Calu3 (cell line): ENCODE data around the gene ROS1. TPM values are rescaled to one million over a fixed set of nuclear protein-coding genes. Genes with fewer than 3 reads are reported as not detected.

ENCODE experiments used
- BruUV-seq: library from RNA; stranded (reverse); fragments of 400-500 nt; replicated peaks from 2 replicates; lab custom pipeline; 2021; lab: Mats Ljungman, UMichigan
- CTCF ChIA-PET: fragments of 300-600 bp; sonication (Branson Sonifier 250); formaldehyde crosslinking; loops from one replicate; lab custom pipeline; 2022; ENCODE audit warnings: antibody characterized with exemption; lab: Charles Lee
- DNase-seq: peaks from one replicate; pipeline ENCODE4 v3.0.0; 2022
- H3K27ac Mint-ChIP-seq: one replicate; pipeline ENCODE4 v1.8.0; 2022; ENCODE audit warnings: mixed read lengths; ENCODE audit not compliant: unreplicated experiment
- H3K27me3 Mint-ChIP-seq: one replicate; pipeline ENCODE4 v1.8.0; 2022; ENCODE audit warnings: mixed read lengths; ENCODE audit not compliant: unreplicated experiment
- H3K36me3 Mint-ChIP-seq: one replicate; pipeline ENCODE4 v1.8.0; 2022; ENCODE audit warnings: mild to moderate bottlenecking, moderate library complexity, mixed read lengths; ENCODE audit not compliant: insufficient read depth, unreplicated experiment
- H3K4me1 Mint-ChIP-seq: one replicate; pipeline ENCODE4 v1.8.0; 2022; ENCODE audit warnings: mild to moderate bottlenecking, low read depth, mixed read lengths; ENCODE audit not compliant: unreplicated experiment
- H3K4me3 Mint-ChIP-seq: one replicate; pipeline ENCODE4 v1.8.0; 2022; ENCODE audit warnings: mild to moderate bottlenecking, low read depth, moderate library complexity, mixed read lengths; ENCODE audit not compliant: unreplicated experiment
- H3K9me3 Mint-ChIP-seq: one replicate; pipeline ENCODE4 v1.8.0; 2022; ENCODE audit warnings: low read depth, mixed read lengths; ENCODE audit not compliant: unreplicated experiment
- CTCF ChIP-seq: fragments of 200-600 bp; IDR thresholded peaks from one replicate; pipeline ENCODE4 v1.8.0; 2022; ENCODE audit warnings: antibody characterized with exemption; ENCODE audit not compliant: unreplicated experiment
- intact Hi-C: fragments of 100-400 bp; cut with micrococcal nuclease; formaldehyde crosslinking; loops from one replicate; pipeline ENCODE4 v1.10.0; 2022; ENCODE audit not compliant: unreplicated experiment
- total RNA-seq: library from RNA; stranded (reverse); gene quantifications from 2 replicates; pipeline ENCODE4 v1.2.3, GENCODE V29; 2022

ROS1 gene
- total RNA-seq, 1 experiment from 2014 or later, result 8.1 TPM

- intact Hi-C loops, result no loop called here
- no peak for TF ChIP-seq CTCF
- no peaks in the 10 kb centered on the region for H3K9me3 Mint-ChIP-seq
- H3K36me3 Mint-ChIP-seq, result no peaks in the 10 kb centered on the region
- no peak overlapping the region for H3K27ac Mint-ChIP-seq
- BruUV-seq, result no TSS peak
- CTCF ChIA-PET, result no interaction called here
- H3K4me3 Mint-ChIP-seq, result no peak overlapping the region
- H3K27me3 Mint-ChIP-seq, result peaks cover 86% of the 10 kb centered on the region
- no peaks in the 10 kb centered on the region for H3K4me1 Mint-ChIP-seq
- DNase-seq, result no peak
Observed at GRCh38 chr6:117272032-117272866, 153.5 kb downstream of the ROS1 start.

- TF ChIP-seq CTCF, result no peak
- Mint-ChIP-seq H3K4me1 (no peaks in the 10 kb centered on the region), H3K4me3 (peak overlapping the region; percentile 60), H3K36me3 (no peaks in the 10 kb centered on the region), H3K9me3 (no peaks in the 10 kb centered on the region), H3K27ac (no peak overlapping the region), H3K27me3 (peaks cover 93% of the 10 kb centered on the region)
- no TSS peak for BruUV-seq
- no peak for DNase-seq
- CTCF ChIA-PET, result no interaction called here
- intact Hi-C loops, result no loop called here
Observed at GRCh38 chr6:117270843-117271507, 154.8 kb downstream of the ROS1 start.

- Mint-ChIP-seq H3K27ac (no peak overlapping the region), H3K4me3 (peak overlapping the region; percentile 60), H3K4me1 (peaks cover 3% of the 10 kb centered on the region), H3K9me3 (no peaks in the 10 kb centered on the region), H3K36me3 (no peaks in the 10 kb centered on the region), H3K27me3 (peaks cover 87% of the 10 kb centered on the region)
- BruUV-seq, result no TSS peak
- CTCF ChIA-PET, result no interaction called here
- TF ChIP-seq CTCF, result no peak
- DNase-seq, result no peak
- intact Hi-C loops, result no loop called here
Observed at GRCh38 chr6:117270055-117270842, 155.5 kb downstream of the ROS1 start.

GRCh38 chr6:117269638-117270054 lies 156.1 kb downstream of the ROS1 start:
- Mint-ChIP-seq H3K4me3 (peak overlapping the region; percentile 60), H3K36me3 (no peaks in the 10 kb centered on the region), H3K9me3 (no peaks in the 10 kb centered on the region), H3K27ac (no peak overlapping the region), H3K27me3 (peaks cover 87% of the 10 kb centered on the region), H3K4me1 (peaks cover 9% of the 10 kb centered on the region)
- intact Hi-C loops, result no loop called here
- TF ChIP-seq CTCF, result no peak
- CTCF ChIA-PET, result no interaction called here
- BruUV-seq, result no TSS peak
- DNase-seq, result no peak
